Cardiac muscle cell (in vitro differentiated cells and primary cell): ENCODE results near the gene PRKAG2. TPM values are rescaled to one million over a fixed set of nuclear protein-coding genes. Genes with fewer than 3 reads are reported as not detected.

ENCODE experiments used
- DNase-seq, 2 donors: peaks; one replicate each; pipeline versions ENCODE4 v3.0.0 to v3.0.0-alpha.2; 2010 to 2017; ENCODE audit warnings: low read depth in 1 of 2, low spot score in 1 of 2
- H3K27ac ChIP-seq: fragments of 200-600 bp; sonication (generic); 2 replicates; pipeline ENCODE4 v1.5.1; 2016
- H3K27me3 ChIP-seq: fragments of 200-600 bp; sonication (generic); 2 replicates; pipeline ENCODE4 v1.6.0; 2016; ENCODE audit warnings: control low read depth
- H3K36me3 ChIP-seq: fragments of 200-600 bp; sonication (generic); 2 replicates; pipeline ENCODE4 v1.5.1; 2016; ENCODE audit warnings: control low read depth
- H3K4me1 ChIP-seq: fragments of 200-600 bp; sonication (generic); 2 replicates; pipeline ENCODE4 v1.8.1; 2017; ENCODE audit warnings: low read depth, mild to moderate bottlenecking, mixed run types
- H3K4me3 ChIP-seq: fragments of 200-600 bp; sonication (generic); 2 replicates; pipeline ENCODE4 v1.5.1; 2016; ENCODE audit warnings: mild to moderate bottlenecking
- H3K9me3 ChIP-seq: fragments of 200-600 bp; sonication (generic); 2 replicates; pipeline ENCODE4 v1.5.1; 2017; ENCODE audit warnings: low read depth, mild to moderate bottlenecking, control low read depth
- CTCF ChIP-seq: IDR thresholded peaks from 2 replicates; pipeline ENCODE4 v1.5.1; 2012; ENCODE audit warnings: low read depth, mild to moderate bottlenecking, low read length
- polyA plus RNA-seq: library from polyadenylated mRNA; unstranded; fragments of >200 nt; fragmentation: Nextera tagmentation; extraction: Ambion mirVana; gene quantifications from 2 replicates; pipeline ENCODE4 v1.2.1, GENCODE V29; 2016
- total RNA-seq: library from RNA; depleted of rRNA; stranded (reverse); fragments of >200 nt; gene quantifications from 2 replicates; pipeline ENCODE4 v1.2.3, GENCODE V29; 2016

The PRKAG2 gene
- total and polyA plus RNA-seq, 2 experiments from 2014 or later, result 43.4 to 85.3 TPM

- H3K9me3 ChIP-seq, result no peaks in the 10 kb centered on the region
- H3K27ac ChIP-seq, result peak overlapping the region; percentile 74
- H3K36me3 ChIP-seq, result no peaks in the 10 kb centered on the region
- H3K4me1 ChIP-seq, result peaks cover 32% of the 10 kb centered on the region
- no peak for TF ChIP-seq CTCF
- no peak for DNase-seq
- H3K27me3 ChIP-seq, result no peaks in the 10 kb centered on the region
- H3K4me3 ChIP-seq, result no peak overlapping the region
These were observed 367.1 kb downstream of the PRKAG2 start for GRCh38 chr7:151509670-151510333.

GRCh38 chr7:151508991-151509390 is 367.9 kb downstream of the PRKAG2 start:
- Histone ChIP-seq H3K9me3 (no peaks in the 10 kb centered on the region), H3K27ac (peak overlapping the region; percentile 74), H3K27me3 (no peaks in the 10 kb centered on the region), H3K4me1 (peaks cover 32% of the 10 kb centered on the region), H3K4me3 (no peak overlapping the region), H3K36me3 (no peaks in the 10 kb centered on the region)
- DNase-seq, result peak in 1 of 2 donors; percentile 28
- no peak for TF ChIP-seq CTCF

- no peak for DNase-seq
- Histone ChIP-seq H3K27ac (no peak overlapping the region), H3K4me1 (peaks cover 27% of the 10 kb centered on the region), H3K36me3 (no peaks in the 10 kb centered on the region), H3K4me3 (no peak overlapping the region), H3K9me3 (no peaks in the 10 kb centered on the region), H3K27me3 (no peaks in the 10 kb centered on the region)
- no peak for TF ChIP-seq CTCF
These were observed 369.1 kb downstream of the PRKAG2 start for GRCh38 chr7:151507806-151508205.

- Histone ChIP-seq H3K27ac (peak overlapping the region; percentile 31), H3K4me1 (peaks cover 19% of the 10 kb centered on the region), H3K36me3 (no peaks in the 10 kb centered on the region), H3K4me3 (no peak overlapping the region), H3K27me3 (no peaks in the 10 kb centered on the region), H3K9me3 (no peaks in the 10 kb centered on the region)
- no peak for DNase-seq
- TF ChIP-seq CTCF, result no peak
These were observed 370.0 kb downstream of the PRKAG2 start for GRCh38 chr7:151506901-151507382.

Other genes starting within 250 kb of the PRKAG2 start
- gene GALNTL5, start 79.3 kb upstream of the PRKAG2 start, total RNA-seq, result not detected in 2 replicates
- not detected in 2 replicates for gene GALNTL5, start 79.3 kb upstream of the PRKAG2 start, polyA plus RNA-seq
- 41.6 and 44.3 TPM in 2 replicates for gene GALNT11, start 148.6 kb upstream of the PRKAG2 start, total RNA-seq
- 49.4 and 53.7 TPM in 2 replicates for gene GALNT11, start 148.6 kb upstream of the PRKAG2 start, polyA plus RNA-seq